IPS-11a (cell line): ENCODE measurements around the gene CRYBG2.
A peak's percentile ranks its signal among the peaks of the same experiment; 100 is the strongest.

Source experiments
- H3K4me3 ChIP-seq: one replicate; pipeline ENCODE4 v1.5.1; 2013; ENCODE audit warnings: low read depth, low read length, control low read depth

Gene CRYBG2

GRCh38 chr1:26282401-26282918 lies 71.5 kb downstream of the CRYBG2 start:
- H3K4me3 ChIP-seq, result no peak overlapping the region

GRCh38 chr1:26281971-26282370 lies 72.0 kb downstream of the CRYBG2 start:
- H3K4me3 ChIP-seq, result no peak overlapping the region

GRCh38 chr1:26281091-26281958 lies 72.6 kb downstream of the CRYBG2 start:
- no peak overlapping the region for H3K4me3 ChIP-seq

- peak overlapping the region; percentile 64 for H3K4me3 ChIP-seq
Measured at GRCh38 chr1:26280333-26281042, 73.4 kb downstream of the CRYBG2 start.

- H3K4me3 ChIP-seq, result peak within 1 kb of the TSS; percentile 64
Measured at GRCh38 chr1:26279456-26280332, 74.2 kb downstream of the CRYBG2 start, which contains the start of gene SH3BGRL3. Gene SH3BGRL3 (plus strand): TSS chr1:26280086. CDS start chr1:26280156, 70 bp downstream.

- H3K4me3 ChIP-seq, result peak overlapping the region; percentile 64
Measured at GRCh38 chr1:26278724-26279455, 75.0 kb downstream of the CRYBG2 start.

- H3K4me3 ChIP-seq, result no peak overlapping the region
Measured at GRCh38 chr1:26278303-26278702, 75.6 kb downstream of the CRYBG2 start.

GRCh38 chr1:26277719-26278118 lies 76.2 kb downstream of the CRYBG2 start:
- no peak overlapping the region for H3K4me3 ChIP-seq

- no peak overlapping the region for H3K4me3 ChIP-seq
Measured at GRCh38 chr1:26277261-26277661, 76.7 kb downstream of the CRYBG2 start.

GRCh38 chr1:26276432-26276838 lies 77.5 kb downstream of the CRYBG2 start:
- H3K4me3 ChIP-seq, result no peak overlapping the region

GRCh38 chr1:26275580-26276431 lies 78.1 kb downstream of the CRYBG2 start:
- no peak overlapping the region for H3K4me3 ChIP-seq

- no peak overlapping the region for H3K4me3 ChIP-seq
Measured at GRCh38 chr1:26274801-26275425, 79.0 kb downstream of the CRYBG2 start.
